Bronchial smooth muscle cell (primary cell): ENCODE data around the gene SMARCA4. TPM values are rescaled to one million over a fixed set of nuclear protein-coding genes. Genes with fewer than 3 reads are reported as not detected.

Experiments used
- total RNA-seq: library from RNA; depleted of rRNA; stranded (reverse); fragments of >200 nt; gene quantifications from 2 replicates; pipeline ENCODE4 v1.2.1, GENCODE V29; 2014

Gene SMARCA4
- total RNA-seq: 41.5 and 53.0 TPM in 2 replicates

GRCh38 chr19:10960314-10961072 is at the start of gene SMARCA4:
Gene SMARCA4 (plus strand): TSS chr19:10961030. CDS start chr19:10984152, 23,122 bp downstream.

GRCh38 chr19:10928563-10929401 is 32.0 kb upstream of the SMARCA4 start, which contains the start of the genes TIMM29 and YIPF2:
Gene TIMM29 (plus strand): TSS chr19:10928811. CDS start chr19:10928823, 12 bp downstream.
Gene YIPF2 (minus strand): TSS chr19:10928639. CDS start chr19:10928410, 229 bp downstream.

DNA sequence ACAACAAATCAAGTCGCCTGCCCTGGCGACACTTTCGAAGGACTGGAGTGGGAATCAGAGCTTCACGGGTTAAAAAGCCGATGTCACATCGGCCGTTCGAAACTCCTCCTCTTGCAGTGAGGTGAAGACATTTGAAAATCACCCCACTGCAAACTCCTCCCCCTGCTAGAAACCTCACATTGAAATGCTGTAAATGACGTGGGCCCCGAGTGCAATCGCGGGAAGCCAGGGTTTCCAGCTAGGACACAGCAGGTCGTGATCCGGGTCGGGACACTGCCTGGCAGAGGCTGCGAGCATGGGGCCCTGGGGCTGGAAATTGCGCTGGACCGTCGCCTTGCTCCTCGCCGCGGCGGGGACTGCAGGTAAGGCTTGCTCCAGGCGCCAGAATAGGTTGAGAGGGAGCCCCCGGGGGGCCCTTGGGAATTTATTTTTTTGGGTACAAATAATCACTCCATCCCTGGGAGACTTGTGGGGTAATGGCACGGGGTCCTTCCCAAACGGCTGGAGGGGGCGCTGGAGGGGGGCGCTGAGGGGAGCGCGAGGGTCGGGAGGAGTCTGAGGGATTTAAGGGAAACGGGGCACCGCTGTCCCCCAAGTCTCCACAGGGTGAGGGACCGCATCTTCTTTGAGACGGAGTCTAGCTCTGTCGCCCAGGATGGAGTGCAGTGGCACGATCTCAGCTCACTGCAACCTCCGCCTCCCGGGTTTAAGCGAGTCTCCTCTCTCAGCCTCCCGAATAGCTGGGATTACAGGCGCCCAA is 128.6 kb downstream of the SMARCA4 start, which contains the start of gene LDLR:
TSS of gene LDLR (plus strand) at position 210 of the 760 bp plus-strand sequence. CDS start at position 296, 86 bp downstream.

Other genes starting within 250 kb of the SMARCA4 start
- 73.2 and 76.1 TPM in 2 replicates for gene DNM2, start 243.0 kb upstream of the SMARCA4 start, total RNA-seq
- gene TMED1, start 124.8 kb upstream of the SMARCA4 start, total RNA-seq: 43.0 and 50.6 TPM in 2 replicates
- 1.2 and 1.3 TPM in 2 replicates for gene C19orf38, start 112.6 kb upstream of the SMARCA4 start, total RNA-seq
- gene CARM1, start 89.5 kb upstream of the SMARCA4 start, total RNA-seq: 21.7 and 22.7 TPM in 2 replicates
- 90.0 and 94.7 TPM in 2 replicates for gene YIPF2, start 32.4 kb upstream of the SMARCA4 start, total RNA-seq
- 22.4 and 27.1 TPM in 2 replicates for gene TIMM29, start 32.2 kb upstream of the SMARCA4 start, total RNA-seq
- 113 and 174 TPM in 2 replicates for gene LDLR, start 128.4 kb downstream of the SMARCA4 start, total RNA-seq
- 14.3 and 26.3 TPM in 2 replicates for gene SPC24, start 194.8 kb downstream of the SMARCA4 start, total RNA-seq
- 350 and 544 TPM in 2 replicates for gene KANK2, start 236.5 kb downstream of the SMARCA4 start, total RNA-seq